Hematopoietic multipotent progenitor cell (in vitro differentiated cells): ENCODE data around the gene RPS14. TPM values are rescaled to one million over a fixed set of nuclear protein-coding genes. Genes with fewer than 3 reads are reported as not detected.

Experiments used
- total RNA-seq: library from RNA; depleted of rRNA; stranded (reverse); fragments of >200 nt; gene quantifications from one replicate; pipeline ENCODE4 v1.2.3, GENCODE V29; 2012

The RPS14 gene
- total RNA-seq, 1 donor: 8,241 TPM

Other genes starting within 250 kb of the RPS14 start
- under 0.01 TPM for gene CAMK2A, start 160.0 kb downstream of the RPS14 start, total RNA-seq
- gene ARSI, start 146.8 kb downstream of the RPS14 start, total RNA-seq: under 0.01 TPM
- 25.6 TPM for gene TCOF1, start 92.0 kb downstream of the RPS14 start, total RNA-seq
- 2,842 TPM for gene CD74, start 36.8 kb downstream of the RPS14 start, total RNA-seq
- 12.9 TPM for gene NDST1, start 58.4 kb upstream of the RPS14 start, total RNA-seq
- under 0.01 TPM for gene SYNPO, start 190.9 kb upstream of the RPS14 start, total RNA-seq
- 10.2 TPM for gene MYOZ3, start 211.5 kb upstream of the RPS14 start, total RNA-seq